ENCODE measurements around the gene LYSMD2.

LYSMD2 gene

GRCh38 chr15:51751697-51752683 lies 14.5 kb upstream of the LYSMD2 start:
- no peak for FAIRE-seq

- FAIRE-seq: no peak
Observed at GRCh38 chr15:51750792-51751696, 13.6 kb upstream of the LYSMD2 start, which contains the start of gene TMOD2. Gene TMOD2, plus strand, starts transcription at chr15:51751597. Its CDS starts 14,845 bp downstream, at chr15:51766442.

GRCh38 chr15:51750186-51750585 lies 12.7 kb upstream of the LYSMD2 start:
- no peak for FAIRE-seq

GRCh38 chr15:51749307-51749706 lies 11.9 kb upstream of the LYSMD2 start:
- FAIRE-seq: no peak

GRCh38 chr15:51739061-51739712 lies 1.7 kb upstream of the LYSMD2 start:
- FAIRE-seq: no peak

DNA sequence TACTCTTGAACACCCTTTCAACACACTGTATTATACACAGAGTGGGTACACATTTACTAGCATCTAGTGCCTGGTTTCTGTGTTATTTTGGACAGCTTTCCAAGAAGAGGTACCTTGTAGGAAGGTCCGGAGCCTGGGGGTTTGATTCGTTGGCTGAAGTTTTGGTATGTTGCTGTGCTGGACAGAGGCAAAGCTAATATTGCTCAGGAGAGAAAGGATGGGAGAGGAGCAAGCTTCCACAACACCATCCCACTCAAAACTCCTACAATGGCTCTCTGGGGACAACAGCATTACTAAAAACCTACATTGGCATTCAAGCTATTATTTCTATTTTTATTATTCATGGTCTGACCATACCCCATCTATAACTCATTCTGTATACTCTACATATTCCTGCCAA lies 1.1 kb upstream of the LYSMD2 start:
- no peak for FAIRE-seq

GRCh38 chr15:51736751-51737521 lies 519 bp downstream of the LYSMD2 start:
- FAIRE-seq: no peak

DNA sequence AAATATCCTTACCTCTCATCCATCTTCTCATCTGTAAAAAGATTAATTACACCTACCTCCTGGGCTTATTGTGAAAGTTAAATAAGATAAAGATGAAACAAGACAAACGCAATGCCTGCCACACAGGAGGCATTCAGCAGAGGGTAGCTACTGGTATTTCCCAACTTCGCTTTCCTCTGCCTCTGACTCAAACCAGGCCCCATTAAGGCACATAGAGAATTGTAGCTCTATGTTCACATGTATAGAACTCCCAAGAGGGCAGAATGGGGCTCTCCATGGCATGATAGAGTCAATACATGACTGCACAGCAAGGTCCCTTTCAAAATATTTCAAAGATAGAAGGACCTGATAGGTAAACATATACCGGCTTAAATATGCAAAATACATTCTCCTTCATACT lies 1.4 kb downstream of the LYSMD2 start:
- no peak for FAIRE-seq

GRCh38 chr15:51735228-51736010 lies 2.0 kb downstream of the LYSMD2 start:
- FAIRE-seq: no peak

DNA sequence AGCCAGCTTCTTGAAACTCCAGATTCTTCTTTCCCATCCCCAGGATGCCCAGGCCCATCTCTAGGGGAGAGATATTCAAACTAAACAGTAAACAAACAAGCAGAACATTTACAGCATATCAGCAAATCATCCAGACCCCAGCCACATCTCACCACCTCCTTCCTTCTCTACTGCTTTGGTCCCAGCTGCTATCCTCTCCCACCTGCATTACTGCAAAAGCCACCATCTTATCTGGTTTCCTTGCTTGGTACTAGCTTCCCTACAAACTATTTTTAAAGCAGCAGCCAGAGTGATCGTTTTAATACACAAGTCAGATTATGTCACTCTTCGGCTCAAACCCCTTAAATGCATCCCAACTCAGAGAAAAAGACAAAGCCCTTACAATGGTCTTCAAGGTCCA lies 4.8 kb downstream of the LYSMD2 start:
- no peak for FAIRE-seq

GRCh38 chr15:51731549-51732267 lies 5.7 kb downstream of the LYSMD2 start:
- FAIRE-seq: no peak

DNA sequence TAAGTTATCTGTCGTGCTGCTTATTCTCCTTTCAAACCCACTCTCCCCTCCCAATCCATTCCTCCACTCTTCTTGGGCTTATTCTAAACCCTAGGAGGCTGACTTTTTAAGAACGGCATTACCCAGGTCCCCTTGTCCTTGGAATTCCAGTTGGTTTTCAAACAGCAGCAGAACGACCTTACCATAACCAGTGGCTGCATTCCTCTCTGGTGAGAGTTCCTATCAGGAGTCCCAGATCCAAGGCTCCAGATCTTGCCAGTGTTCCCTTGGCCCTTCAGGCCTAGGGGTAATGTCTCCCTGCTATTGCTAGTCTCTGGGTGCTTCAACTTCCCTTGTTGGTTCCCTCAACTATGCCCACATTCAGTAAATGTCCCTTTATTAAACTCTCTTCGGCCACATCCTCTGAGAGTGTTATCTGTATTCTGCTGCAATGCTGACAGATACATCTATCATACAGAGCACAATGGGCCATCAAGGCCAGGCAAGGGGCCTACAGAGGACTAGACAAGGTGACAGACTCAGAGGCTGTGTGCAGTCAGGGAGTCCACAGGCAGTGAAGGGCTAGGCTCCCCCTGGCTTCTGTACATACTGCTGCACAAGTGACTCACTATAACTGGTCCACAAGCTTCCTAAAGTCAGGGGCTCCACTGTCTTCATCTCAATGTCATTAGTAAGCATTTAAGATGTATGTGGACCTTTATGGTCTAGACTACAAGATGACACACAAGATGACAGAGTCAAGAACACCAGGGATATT lies 10.1 kb downstream of the LYSMD2 start:
- no peak for FAIRE-seq

DNA sequence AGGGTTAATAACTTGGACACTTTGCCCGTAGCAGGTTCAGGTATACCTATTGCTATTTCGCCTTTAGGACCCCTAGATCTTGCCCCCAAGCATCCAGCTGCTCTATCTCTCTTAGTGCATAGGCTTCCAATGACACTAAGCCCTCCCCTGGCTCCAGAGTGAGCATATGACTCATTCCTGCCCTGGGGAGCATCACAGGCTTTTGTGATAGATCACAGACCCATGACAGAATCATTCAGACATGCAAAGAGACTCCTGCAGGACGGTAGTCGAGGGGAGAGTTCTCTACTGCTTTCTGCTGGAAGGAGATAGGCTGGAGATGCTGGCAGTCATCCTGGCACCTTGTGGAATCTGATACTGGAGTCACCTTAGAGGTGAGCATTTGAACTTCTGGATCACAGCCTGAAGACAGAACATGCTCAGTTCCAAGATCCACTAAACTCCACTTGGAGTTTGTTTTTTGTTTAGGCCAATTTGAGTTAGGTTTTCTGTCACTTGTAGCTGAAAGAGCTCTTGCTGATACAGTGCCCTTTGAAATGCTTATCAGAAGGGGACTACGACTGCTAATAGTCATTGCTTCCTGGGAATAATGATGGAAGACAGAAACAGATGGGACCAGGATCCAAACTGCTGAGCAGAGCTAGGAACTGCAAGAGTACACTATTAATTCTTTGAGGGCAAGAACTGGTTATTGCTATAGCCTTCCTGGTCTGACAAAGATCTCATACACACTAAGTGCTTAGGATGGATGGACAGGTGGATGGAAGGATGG lies 11.0 kb downstream of the LYSMD2 start:
- no peak for FAIRE-seq

DNA sequence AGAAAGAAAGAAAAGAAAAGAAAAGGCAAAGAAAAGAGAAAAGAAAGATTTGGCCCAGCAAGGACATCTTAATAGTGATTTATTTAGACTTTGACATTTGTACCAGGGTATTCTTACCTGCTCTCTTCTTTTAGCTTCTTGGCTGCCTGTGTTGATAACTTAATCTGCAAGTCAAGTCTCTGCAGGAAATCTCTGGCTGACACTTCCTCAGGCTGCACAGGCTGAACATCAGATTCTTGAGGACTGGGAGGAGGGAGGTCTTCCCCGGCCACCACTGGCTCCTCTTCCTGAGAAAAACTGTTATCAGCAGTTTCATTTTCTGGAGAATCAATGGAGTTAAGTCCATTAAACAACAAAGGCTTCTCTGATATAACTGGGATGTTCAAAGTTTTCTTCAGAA lies 12.8 kb downstream of the LYSMD2 start:
- FAIRE-seq: no peak

- no peak for FAIRE-seq
Observed at GRCh38 chr15:51724199-51724598, 13.3 kb downstream of the LYSMD2 start.

- no peak for FAIRE-seq
Observed at GRCh38 chr15:51721199-51721960, 16.1 kb downstream of the LYSMD2 start.

GRCh38 chr15:51720201-51720995 lies 17.1 kb downstream of the LYSMD2 start:
- FAIRE-seq: no peak

All from endometrium (tissue), 2 donors.